K562 (cell line): ENCODE results near the gene IFI30.

Source experiments
- ASH1L ChIP-seq: fragments of 450-650 bp; IDR thresholded peaks from 2 replicates; pipeline ENCODE4 v1.6.1; 2018; ENCODE audit warnings: borderline replicate concordance, mild to moderate bottlenecking, low read depth; ENCODE audit not compliant: partially characterized antibody
- CBX8 ChIP-seq: fragments of 200-600 bp; sonication (generic); IDR thresholded peaks from 2 replicates; pipeline ENCODE4 v1.6.1; 2012; ENCODE audit warnings: borderline replicate concordance, mixed run types, low read depth, mild to moderate bottlenecking, moderate library complexity, mixed read lengths, low read length, control low read depth, inconsistent platforms; ENCODE audit not compliant: poor library complexity, severe bottlenecking; ENCODE audit errors: extremely low read depth
- CGGBP1 ChIP-seq: fragments of 250-450 bp; sonication (Bioruptor Pico); IDR thresholded peaks from 2 replicates; pipeline ENCODE4 v1.9.0; 2021; ENCODE audit warnings: mild to moderate bottlenecking
- CREB1 ChIP-seq, 2 experiments: sonication (generic) in 1 of 2; formaldehyde crosslinking in 1 of 2; IDR thresholded peaks; 2 replicates each; pipeline versions ENCODE4 v1.6.1 to v1.8.0; 2012 to 2022; ENCODE audit warnings: inconsistent platforms in 1 of 2, mild to moderate bottlenecking in 1 of 2, missing genetic modification reagents in 1 of 2, moderate library complexity in 1 of 2
- CTCF ChIP-seq, 3 experiments: IDR thresholded peaks in 2 of 3; conservative IDR thresholded peaks in 1 of 3; 2 replicates each; pipeline ENCODE4 v1.5.1; 2011 to 2012; ENCODE audit warnings: low read length in 3 of 3, mild to moderate bottlenecking in 3 of 3, control low read depth in 2 of 3, improper control_type of control experiment in 1 of 3, inconsistent platforms in 1 of 3, low read depth in 1 of 3, mixed read lengths in 1 of 3, moderate library complexity in 1 of 3; ENCODE audit not compliant: insufficient read depth in 2 of 3
- EZH2 ChIP-seq: IDR thresholded peaks from 2 replicates; pipeline ENCODE4 v1.6.1; 2012; ENCODE audit warnings: low read depth, mild to moderate bottlenecking, inconsistent platforms, low read length, borderline replicate concordance
- MED1 ChIP-seq: sonication (generic); formaldehyde crosslinking; IDR thresholded peaks from 2 replicates; pipeline ENCODE4 v1.8.1; 2023; ENCODE audit warnings: missing genetic modification reagents, borderline replicate concordance
- RREB1 ChIP-seq: fragments of 250-450 bp; sonication (Bioruptor Pico); IDR thresholded peaks from 2 replicates; pipeline ENCODE4 v1.4.0; 2020
- SMAD2 ChIP-seq: fragments of 150-350 bp; IDR thresholded peaks from 2 replicates; pipeline ENCODE4 v1.6.1; 2014; ENCODE audit warnings: low read depth, mild to moderate bottlenecking, low read length
- TAF1 ChIP-seq: IDR thresholded peaks from 2 replicates; pipeline ENCODE4 v1.6.1; 2011; ENCODE audit warnings: mild to moderate bottlenecking, low read length, moderate library complexity; ENCODE audit not compliant: insufficient read depth, control insufficient read depth, severe bottlenecking; ENCODE audit errors: extremely low read depth
- TCF7L2 ChIP-seq: fragments of 150-350 bp; IDR thresholded peaks from 2 replicates; pipeline ENCODE4 v1.6.1; 2016; ENCODE audit warnings: low read depth, mild to moderate bottlenecking, low read length, moderate library complexity
- USF1 ChIP-seq: sonication (generic); formaldehyde crosslinking; IDR thresholded peaks from 2 replicates; pipeline ENCODE4 v1.9.0; 2022; ENCODE audit warnings: mild to moderate bottlenecking, missing genetic modification reagents
- ZNF232 ChIP-seq: sonication (generic); formaldehyde crosslinking; IDR thresholded peaks from 2 replicates; pipeline ENCODE4 v1.8.0; 2022; ENCODE audit warnings: mild to moderate bottlenecking, missing genetic modification reagents

GRCh38 chr19:18161636-18162002 is 12.0 kb upstream of the IFI30 start:
- TF ChIP-seq MED1 (CRISPR knock-in tag): no peak
- TF ChIP-seq TAF1: no peak
- TF ChIP-seq SMAD2: no peak
- TF ChIP-seq EZH2: no peak
- TF ChIP-seq ASH1L: no peak
- TF ChIP-seq CBX8: no peak
- TF ChIP-seq CTCF (IDR thresholded peaks at IDR 0.05 in 2 of 3, conservative IDR thresholded peaks at IDR 0.05 in 1 of 3; ENCODE audit: insufficient read depth in 2 of 3, low read depth in 1 of 3, low read length in 3 of 3): 0 out of 6 replicates have a peak, but pooled peaks of 1 of the 3 experiments have one; percentile 8
- TF ChIP-seq USF1 (CRISPR knock-in tag): no peak
- TF ChIP-seq ZNF232: no peak
- TF ChIP-seq CREB1 (IDR thresholded peaks at IDR 0.05): no peak
- no peak for TF ChIP-seq CREB1 (CRISPR knock-in tag; IDR thresholded peaks at IDR 0.05)
- no peak for TF ChIP-seq CGGBP1
- no peak for TF ChIP-seq TCF7L2
- TF ChIP-seq RREB1 (CRISPR knock-in tag): no peak
